Stimulated activated CD4-positive, alpha-beta T cell treated with anti-CD3 and anti-CD28 coated beads, Interleukin-4, amount 100 ng/mL, for 4 hours (primary cell): ENCODE measurements around the gene DERL3.
"Not testable (repeated sequence)": the region's sequence is repeated elsewhere in the genome, so short reads cannot be mapped to it uniquely, and the experiment has no call there.

Experiments
- DNase-seq, 2 experiments: peaks; one replicate each; pipeline ENCODE4 v3.0.0-alpha.2; 2020

The DERL3 gene

GRCh38 chr22:23838681-23839468 is at the start of gene DERL3:
DERL3 (minus strand) TSS chr22:23839006; CDS start chr22:23838987, 19 bp downstream.
- DNase-seq, result peak; percentile 90 to 93

GRCh38 chr22:23884140-23884539 is 45.3 kb upstream of the DERL3 start:
- no peak for DNase-seq

GRCh38 chr22:23883658-23884057 is 44.9 kb upstream of the DERL3 start:
- DNase-seq, result no peak

GRCh38 chr22:23882370-23882769 is 43.6 kb upstream of the DERL3 start:
- DNase-seq, result no peak

GRCh38 chr22:23878219-23878618 is 39.4 kb upstream of the DERL3 start:
- no peak for DNase-seq

- no peak for DNase-seq
Observed at GRCh38 chr22:23877566-23877965, 38.8 kb upstream of the DERL3 start.

GRCh38 chr22:23875801-23876200 is 37.0 kb upstream of the DERL3 start:
- no peak for DNase-seq

GRCh38 chr22:23874871-23875270 is 36.1 kb upstream of the DERL3 start:
- DNase-seq, result no peak

- no peak for DNase-seq
Observed at GRCh38 chr22:23868580-23868979, 29.8 kb upstream of the DERL3 start.

GRCh38 chr22:23864499-23865154 is 25.8 kb upstream of the DERL3 start:
- DNase-seq, result not testable (repeated sequence)

- DNase-seq, result no peak
Observed at GRCh38 chr22:23862103-23862502, 23.3 kb upstream of the DERL3 start.

GRCh38 chr22:23860187-23860586 is 21.4 kb upstream of the DERL3 start:
- DNase-seq, result not testable (repeated sequence)

- DNase-seq, result no peak
Observed at GRCh38 chr22:23859201-23859600, 20.4 kb upstream of the DERL3 start.

GRCh38 chr22:23858484-23858815 is 19.6 kb upstream of the DERL3 start:
- no peak for DNase-seq

- peak; percentile 91 for DNase-seq
Observed at GRCh38 chr22:23857606-23858483, 19.0 kb upstream of the DERL3 start, which contains the start of gene SLC2A11. SLC2A11 (plus strand) TSS chr22:23857875; CDS start chr22:23858000, 125 bp downstream.

GRCh38 chr22:23856721-23857605 is 18.2 kb upstream of the DERL3 start:
- no peak for DNase-seq

GRCh38 chr22:23850136-23850611 is 11.4 kb upstream of the DERL3 start:
- DNase-seq, result no peak

GRCh38 chr22:23849009-23850006 is 10.5 kb upstream of the DERL3 start:
- DNase-seq, result peak; percentile 77 to 90

- DNase-seq, result no peak
Observed at GRCh38 chr22:23847991-23848864, 9.4 kb upstream of the DERL3 start.
